ENCODE measurements around the gene PSD. TPM values are rescaled to one million over a fixed set of nuclear protein-coding genes. Genes with fewer than 3 reads are reported as not detected.

The PSD gene
- total RNA-seq, 1 experiment from 2014 or later, result 1.6 TPM

DNA sequence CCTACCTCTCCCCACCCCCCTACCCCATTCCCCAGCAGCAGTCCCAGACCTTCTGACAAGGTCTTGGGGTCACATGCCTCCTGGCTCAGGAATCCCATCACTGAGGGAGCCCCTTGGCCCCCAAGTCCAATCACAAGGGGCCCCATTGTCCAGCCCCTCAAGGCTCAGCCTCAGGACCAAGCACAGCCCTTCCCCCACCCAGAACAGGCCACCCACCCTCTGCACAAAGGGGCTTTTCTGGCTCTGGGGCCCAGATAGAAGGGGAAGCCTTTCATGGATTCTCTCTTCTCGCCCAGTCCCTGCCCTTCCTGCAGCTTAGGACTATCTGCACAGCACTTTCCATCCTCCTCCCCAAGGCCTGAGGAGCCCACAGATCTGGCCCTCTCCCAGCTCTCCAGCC, 6.9 kb upstream of the PSD start:
- Histone ChIP-seq H3K27me3 (ENCODE audit: insufficient read depth, low read depth) (no peaks in the 10 kb centered on the region), H3K4me3 (no peak overlapping the region), H3K9me3 (ENCODE audit: insufficient read depth, low read depth) (no peaks in the 10 kb centered on the region), H3K9me2 (ENCODE audit: insufficient read depth) (no peaks in the 10 kb centered on the region), H3K27ac (no peak overlapping the region), H3K79me2 (ENCODE audit: low read depth) (no peaks in the 10 kb centered on the region), H3K4me2 (no peak overlapping the region), H3K4me1 (replicated peaks; ENCODE audit: insufficient read depth) (peaks cover 5% of the 10 kb centered on the region; the same call in 1 of the 2 replicates), H4K20me1 (ENCODE audit: insufficient read depth) (no peaks in the 10 kb centered on the region), H3F3A (ENCODE audit: insufficient read depth, low read depth) (no peaks in the 10 kb centered on the region; the same call in 1 of the 2 replicates), H3K36me3 (ENCODE audit: low read depth) (no peaks in the 10 kb centered on the region), H2AFZ (no peak overlapping the region)
- intact Hi-C loops (cut with micrococcal nuclease; ENCODE audit: unreplicated experiment), result no loop called here
- no peak for DNase-seq
- BruUV-seq (replicated peaks), result no TSS peak
- ChIA-PET POLR2A (ENCODE audit: unreplicated experiment) (no interaction called here), CTCF (no interaction called here)
- TF ChIP-seq EZH2 (IDR thresholded peaks at IDR 0.05; ENCODE audit: low read depth), result no peak
- TF ChIP-seq, protein P1, sequence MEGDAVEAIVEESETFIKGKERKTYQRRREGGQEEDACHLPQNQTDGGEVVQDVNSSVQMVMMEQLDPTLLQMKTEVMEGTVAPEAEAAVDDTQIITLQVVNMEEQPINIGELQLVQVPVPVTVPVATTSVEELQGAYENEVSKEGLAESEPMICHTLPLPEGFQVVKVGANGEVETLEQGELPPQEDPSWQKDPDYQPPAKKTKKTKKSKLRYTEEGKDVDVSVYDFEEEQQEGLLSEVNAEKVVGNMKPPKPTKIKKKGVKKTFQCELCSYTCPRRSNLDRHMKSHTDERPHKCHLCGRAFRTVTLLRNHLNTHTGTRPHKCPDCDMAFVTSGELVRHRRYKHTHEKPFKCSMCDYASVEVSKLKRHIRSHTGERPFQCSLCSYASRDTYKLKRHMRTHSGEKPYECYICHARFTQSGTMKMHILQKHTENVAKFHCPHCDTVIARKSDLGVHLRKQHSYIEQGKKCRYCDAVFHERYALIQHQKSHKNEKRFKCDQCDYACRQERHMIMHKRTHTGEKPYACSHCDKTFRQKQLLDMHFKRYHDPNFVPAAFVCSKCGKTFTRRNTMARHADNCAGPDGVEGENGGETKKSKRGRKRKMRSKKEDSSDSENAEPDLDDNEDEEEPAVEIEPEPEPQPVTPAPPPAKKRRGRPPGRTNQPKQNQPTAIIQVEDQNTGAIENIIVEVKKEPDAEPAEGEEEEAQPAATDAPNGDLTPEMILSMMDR (conservative IDR thresholded peaks at IDR 0.05), result no peak

DNA sequence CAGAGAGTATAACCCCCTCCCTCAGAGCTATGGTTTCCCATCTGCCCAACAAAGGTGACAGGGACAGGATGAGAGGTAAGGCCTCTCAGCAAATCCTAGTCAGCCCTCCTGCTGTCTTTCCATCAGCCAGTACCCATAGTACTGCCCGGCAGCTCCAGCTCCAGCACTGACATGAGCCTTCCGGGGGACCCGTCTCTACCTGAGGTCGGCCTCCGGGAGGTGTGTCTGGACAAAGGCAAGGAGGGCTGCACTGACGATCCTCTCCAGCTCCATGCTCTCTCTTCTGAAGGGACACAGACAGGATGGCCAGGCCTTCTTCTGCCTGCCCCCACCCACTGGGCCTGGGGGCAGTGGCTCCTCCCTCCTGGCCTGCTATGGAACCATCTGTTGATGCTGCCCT, 6.3 kb upstream of the PSD start:
- BruUV-seq (replicated peaks), result no TSS peak
- H3K4me3 ChIP-seq, result no peak overlapping the region
- no peak for DNase-seq
- no peaks in the 10 kb centered on the region for H4K20me1 ChIP-seq (ENCODE audit: insufficient read depth)
- H3K27ac ChIP-seq, result no peak overlapping the region
- CTCF ChIA-PET, result no interaction called here
- no peaks in the 10 kb centered on the region for H3K9me3 ChIP-seq (ENCODE audit: insufficient read depth, low read depth)
- H3K36me3 ChIP-seq (ENCODE audit: low read depth), result no peaks in the 10 kb centered on the region
- H3K79me2 ChIP-seq (ENCODE audit: low read depth), result no peaks in the 10 kb centered on the region
- no peak for TF ChIP-seq EZH2 (IDR thresholded peaks at IDR 0.05; ENCODE audit: low read depth)
- TF ChIP-seq, protein P1 (conservative IDR thresholded peaks at IDR 0.05), result no peak
- no peak overlapping the region for H2AFZ ChIP-seq
- POLR2A ChIA-PET (ENCODE audit: unreplicated experiment), result no interaction called here
- intact Hi-C loops (cut with micrococcal nuclease; ENCODE audit: unreplicated experiment), result loop anchor here (5.0 kb wide), 2 partner anchors 37 to 157 kb away; no protein-coding TSS in a partner anchor
- no peak overlapping the region for H3K4me2 ChIP-seq
- H3K4me1 ChIP-seq (replicated peaks; ENCODE audit: insufficient read depth), result peaks cover 5% of the 10 kb centered on the region; the same call in 1 of the 2 replicates
- no peaks in the 10 kb centered on the region for H3K9me2 ChIP-seq (ENCODE audit: insufficient read depth)
- no peaks in the 10 kb centered on the region for H3K27me3 ChIP-seq (ENCODE audit: insufficient read depth, low read depth)
- H3F3A ChIP-seq (ENCODE audit: insufficient read depth, low read depth), result no peaks in the 10 kb centered on the region; the same call in 1 of the 2 replicates

DNA sequence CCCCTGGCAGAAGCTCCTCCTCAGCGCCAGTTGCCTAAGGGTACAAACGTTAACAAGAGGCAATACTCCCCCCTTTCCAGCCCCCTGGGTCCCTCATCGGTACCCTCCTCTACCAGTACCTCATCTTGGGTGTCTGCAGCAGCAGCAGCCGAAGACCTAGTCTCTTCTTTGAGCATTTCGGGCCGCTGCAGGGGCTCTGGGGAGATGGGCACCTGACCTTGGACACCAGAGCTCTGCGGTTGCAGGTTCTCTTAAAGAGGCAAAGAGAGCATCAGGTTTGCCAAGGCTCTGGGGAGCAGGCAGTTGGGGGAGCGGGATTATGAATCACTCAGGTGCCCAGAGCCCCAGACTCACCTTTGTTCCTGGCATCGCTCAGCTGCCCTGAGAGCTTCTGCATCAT, 5.6 kb upstream of the PSD start:
- Histone ChIP-seq H3F3A (ENCODE audit: insufficient read depth, low read depth) (no peaks in the 10 kb centered on the region; the same call in 1 of the 2 replicates), H4K20me1 (ENCODE audit: insufficient read depth) (no peaks in the 10 kb centered on the region), H3K36me3 (ENCODE audit: low read depth) (no peaks in the 10 kb centered on the region), H3K79me2 (ENCODE audit: low read depth) (no peaks in the 10 kb centered on the region), H3K4me2 (no peak overlapping the region), H3K4me1 (replicated peaks; ENCODE audit: insufficient read depth) (peaks cover 5% of the 10 kb centered on the region; the same call in 1 of the 2 replicates), H3K27ac (no peak overlapping the region), H3K27me3 (ENCODE audit: insufficient read depth, low read depth) (no peaks in the 10 kb centered on the region), H2AFZ (no peak overlapping the region), H3K9me2 (ENCODE audit: insufficient read depth) (no peaks in the 10 kb centered on the region), H3K9me3 (ENCODE audit: insufficient read depth, low read depth) (no peaks in the 10 kb centered on the region), H3K4me3 (no peak overlapping the region)
- no peak for DNase-seq
- no peak for TF ChIP-seq EZH2 (IDR thresholded peaks at IDR 0.05; ENCODE audit: low read depth)
- TF ChIP-seq, protein P1 (conservative IDR thresholded peaks at IDR 0.05), result no peak
- POLR2A ChIA-PET (ENCODE audit: unreplicated experiment), result no interaction called here
- CTCF ChIA-PET, result no interaction called here
- no TSS peak for BruUV-seq (replicated peaks)
- intact Hi-C loops (cut with micrococcal nuclease; ENCODE audit: unreplicated experiment), result loop anchor here (5.0 kb wide), 2 partner anchors 38 to 158 kb away; no protein-coding TSS in a partner anchor

Data from PC-9 (cell line).